ENCODE data around the gene CYB5D1. TPM values are rescaled to one million over a fixed set of nuclear protein-coding genes. Genes with fewer than 3 reads are reported as not detected.

Gene CYB5D1
- total and polyA plus RNA-seq, 2 donors from 2014 or later: 14.3 to 20.4 TPM

GRCh38 chr17:7839190-7839875 is 18.5 kb upstream of the CYB5D1 start:
- Histone ChIP-seq H3K9me3 (ENCODE audit: control insufficient read depth in 2 of 3, insufficient read depth in 1 of 3, low read length in 3 of 3) (no peaks in the 10 kb centered on the region), H3K4me1 (ENCODE audit: control insufficient read depth in 2 of 3, insufficient read depth in 2 of 3, low read depth in 1 of 3, low read length in 3 of 3) (peaks cover 7 to 36% (median 13%) of the 10 kb centered on the region in 3 donors), H3K4me3 (ENCODE audit: low read length in 3 of 3) (peak overlapping the region in 1 of 3 donors; percentile 39), H3K9ac (ENCODE audit: low read length in 3 of 3) (peak overlapping the region in 1 of 3 donors; percentile 60), H3K27me3 (ENCODE audit: control insufficient read depth, insufficient read depth, low read length) (no peaks in the 10 kb centered on the region), H3K27ac (ENCODE audit: low read depth in 2 of 2, low read length in 2 of 2) (peak overlapping the region; percentile 37 to 77), H3K36me3 (ENCODE audit: control insufficient read depth in 2 of 3, insufficient read depth in 3 of 3, low read length in 3 of 3) (peaks cover 0 to 6% (median 0%) of the 10 kb centered on the region in 3 donors)
- DNase-seq: peak in 2 of 5 donors; percentile 54 to 74
- intact Hi-C loops (cut with DNase I): no loop called here
- no peak for TF ChIP-seq CTCF (IDR thresholded peaks at IDR 0.05; ENCODE audit: borderline replicate concordance, extremely low read depth, insufficient read depth)
- no peak for FAIRE-seq

- H3K9ac ChIP-seq (ENCODE audit: low read length in 3 of 3): no peak overlapping the region
- TF ChIP-seq CTCF (IDR thresholded peaks at IDR 0.05; ENCODE audit: borderline replicate concordance, extremely low read depth, insufficient read depth): no peak
- H3K9me3 ChIP-seq (ENCODE audit: control insufficient read depth in 2 of 3, insufficient read depth in 1 of 3, low read length in 3 of 3): no peaks in the 10 kb centered on the region
- intact Hi-C loops (cut with DNase I): no loop called here
- H3K4me1 ChIP-seq (ENCODE audit: control insufficient read depth in 2 of 3, insufficient read depth in 2 of 3, low read depth in 1 of 3, low read length in 3 of 3): peaks cover 7 to 36% (median 13%) of the 10 kb centered on the region in 3 donors
- DNase-seq (peak in 1 of 5 donors; percentile 53), FAIRE-seq (no peak)
- no peak overlapping the region for H3K4me3 ChIP-seq (ENCODE audit: low read length in 3 of 3)
- H3K27ac ChIP-seq (ENCODE audit: low read depth in 2 of 2, low read length in 2 of 2): no peak overlapping the region
- H3K36me3 ChIP-seq (ENCODE audit: control insufficient read depth in 2 of 3, insufficient read depth in 3 of 3, low read length in 3 of 3): peaks cover 0 to 6% (median 0%) of the 10 kb centered on the region in 3 donors
- no peaks in the 10 kb centered on the region for H3K27me3 ChIP-seq (ENCODE audit: control insufficient read depth, insufficient read depth, low read length)
Measured at GRCh38 chr17:7839876-7840261, 17.9 kb upstream of the CYB5D1 start.

GRCh38 chr17:7840441-7840840 is 17.4 kb upstream of the CYB5D1 start:
- Histone ChIP-seq H3K9me3 (ENCODE audit: control insufficient read depth in 2 of 3, insufficient read depth in 1 of 3, low read length in 3 of 3) (no peaks in the 10 kb centered on the region), H3K9ac (ENCODE audit: low read length in 3 of 3) (no peak overlapping the region), H3K27ac (ENCODE audit: low read depth in 2 of 2, low read length in 2 of 2) (peak overlapping the region in 1 of 2 donors; percentile 97), H3K4me3 (ENCODE audit: low read length in 3 of 3) (no peak overlapping the region), H3K4me1 (ENCODE audit: control insufficient read depth in 2 of 3, insufficient read depth in 2 of 3, low read depth in 1 of 3, low read length in 3 of 3) (peaks cover 7 to 42% (median 18%) of the 10 kb centered on the region in 3 donors), H3K36me3 (ENCODE audit: control insufficient read depth in 2 of 3, insufficient read depth in 3 of 3, low read length in 3 of 3) (peaks cover 0 to 6% (median 0%) of the 10 kb centered on the region in 3 donors), H3K27me3 (ENCODE audit: control insufficient read depth, insufficient read depth, low read length) (no peaks in the 10 kb centered on the region)
- no peak for FAIRE-seq
- no peak for TF ChIP-seq CTCF (IDR thresholded peaks at IDR 0.05; ENCODE audit: borderline replicate concordance, extremely low read depth, insufficient read depth)
- intact Hi-C loops (cut with DNase I): no loop called here
- no peak for DNase-seq
